ENCODE results near the gene MAP4K3.

Gene MAP4K3

DNA sequence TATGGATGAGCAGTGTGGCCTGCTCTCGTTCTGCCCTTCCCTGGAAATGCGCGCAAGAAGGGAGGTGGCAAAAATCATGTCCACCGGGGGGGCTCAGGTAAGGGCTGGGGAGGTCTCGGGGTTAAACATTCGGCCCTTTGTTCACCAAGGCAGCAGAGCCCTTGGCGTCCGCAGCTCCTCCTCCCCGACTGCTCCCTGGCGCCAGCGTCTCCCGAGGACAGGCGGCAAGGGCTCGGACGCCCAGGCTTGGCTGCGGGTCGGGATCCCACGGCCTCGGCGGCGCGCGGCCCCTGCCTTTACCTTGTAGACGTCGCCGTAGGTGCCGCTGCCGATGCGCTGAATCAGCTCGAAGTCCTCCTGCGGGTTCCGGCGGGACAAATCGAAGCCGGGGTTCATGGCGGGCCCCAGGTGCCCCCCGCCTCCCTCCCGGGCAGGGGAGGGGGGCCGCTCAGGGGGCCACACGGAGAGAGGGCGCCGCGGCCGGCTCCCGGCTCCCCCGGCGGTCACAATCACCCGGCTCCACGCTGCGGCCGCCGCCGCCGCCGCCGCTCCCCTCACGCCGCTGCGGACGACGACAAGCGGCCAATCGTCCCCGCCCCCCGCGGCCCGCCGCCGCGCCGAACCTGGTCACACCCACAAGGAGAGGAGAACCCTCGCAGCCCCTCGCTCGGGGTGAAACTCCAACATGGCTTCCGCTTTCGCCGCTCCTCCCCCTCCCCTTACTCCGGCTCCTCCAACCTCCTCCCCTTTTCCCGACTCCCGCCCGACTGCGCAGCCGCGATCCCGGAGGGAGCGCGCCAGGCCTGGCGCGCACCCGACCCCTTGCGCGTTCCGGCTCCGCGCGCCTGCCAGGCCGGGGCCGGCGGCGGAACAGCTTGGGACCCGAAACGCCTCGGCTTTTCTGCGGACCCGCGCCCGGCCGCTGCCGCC lies at the start of gene MAP4K3:
Gene MAP4K3 (minus strand): TSS at position 694 of the 930 bp plus-strand sequence. CDS start 298 bp downstream, at position 396.
- peak; percentile 94 for DNase-seq

DNA sequence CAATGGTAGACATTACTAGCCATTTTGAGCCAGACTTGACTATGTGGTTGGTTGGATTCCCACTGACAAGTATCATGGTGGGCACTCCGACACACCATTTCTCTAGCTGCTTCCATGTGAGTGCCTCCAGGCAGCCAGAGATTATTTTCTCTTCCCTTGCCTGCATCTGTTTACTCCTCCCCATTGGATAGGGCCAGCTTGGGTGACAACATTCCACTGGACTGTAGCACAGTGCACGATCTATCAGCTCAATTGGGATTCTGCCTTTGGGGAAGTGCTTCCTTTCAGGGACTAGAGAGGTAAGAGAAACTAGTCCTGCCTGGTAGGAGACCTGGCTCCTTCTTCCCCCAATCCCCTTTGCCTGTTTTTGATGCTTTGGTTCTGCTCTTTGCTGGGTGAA lies 49.0 kb upstream of the MAP4K3 start:
- DNase-seq, result no peak

DNA sequence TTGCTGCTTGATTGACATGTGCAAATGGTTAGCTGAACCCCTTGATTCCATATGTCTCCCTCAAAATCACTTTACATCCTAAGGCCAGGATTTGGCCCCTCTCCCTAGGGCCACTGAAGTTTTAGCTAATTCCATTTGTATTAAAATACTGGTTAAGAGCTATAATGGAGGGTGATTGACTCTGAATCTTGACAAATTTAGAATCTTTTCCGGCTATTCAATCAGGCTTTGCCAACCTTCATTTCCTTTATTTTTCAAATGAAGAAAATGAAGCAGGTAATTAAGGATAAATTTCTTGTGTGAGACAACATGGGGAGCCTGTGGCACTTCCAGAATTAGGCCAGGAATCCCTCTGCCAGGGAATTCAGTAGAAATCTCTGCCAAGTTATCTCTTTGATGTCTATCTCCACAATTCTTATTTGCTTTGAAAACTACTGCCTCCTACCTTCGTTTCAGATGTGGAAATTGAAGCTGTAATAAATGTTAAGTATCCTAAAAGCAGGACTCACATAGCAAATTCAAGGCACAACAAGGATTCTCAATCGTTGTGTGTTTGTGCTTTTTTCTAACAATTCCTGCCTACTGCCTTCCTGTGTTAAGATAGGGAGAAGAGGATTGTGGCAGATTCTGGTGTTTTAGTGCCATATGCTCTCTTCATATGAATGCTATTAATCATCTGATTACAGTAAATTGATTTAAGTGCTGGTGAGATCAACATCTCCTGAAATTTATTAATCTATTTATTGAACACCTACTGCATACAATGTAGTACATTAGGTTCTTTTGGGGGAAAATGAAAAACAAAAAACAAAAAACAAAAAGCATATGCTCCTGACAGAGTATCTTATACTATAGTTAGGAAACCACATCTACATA lies 47.8 kb upstream of the MAP4K3 start:
- no peak for DNase-seq

DNA sequence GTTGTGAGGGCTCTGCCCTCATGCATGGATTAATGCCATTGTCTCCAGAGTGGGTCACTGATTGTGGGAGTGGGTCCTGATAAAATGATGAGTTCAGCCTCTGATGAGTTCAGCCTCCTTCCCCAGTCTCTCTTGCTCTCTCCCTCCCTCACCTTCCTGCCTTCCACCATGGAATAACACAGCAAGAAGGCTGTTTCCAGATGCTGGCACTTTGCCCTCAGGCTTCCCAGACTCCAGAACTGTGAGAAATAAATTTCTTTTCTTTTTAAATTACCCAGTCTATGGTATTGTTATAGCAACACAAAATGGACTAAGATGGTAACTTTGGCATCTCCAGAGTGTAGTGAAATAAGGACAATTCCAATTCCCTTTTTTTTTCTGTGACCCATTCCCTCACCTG lies 47.1 kb upstream of the MAP4K3 start:
- DNase-seq, result no peak

DNA sequence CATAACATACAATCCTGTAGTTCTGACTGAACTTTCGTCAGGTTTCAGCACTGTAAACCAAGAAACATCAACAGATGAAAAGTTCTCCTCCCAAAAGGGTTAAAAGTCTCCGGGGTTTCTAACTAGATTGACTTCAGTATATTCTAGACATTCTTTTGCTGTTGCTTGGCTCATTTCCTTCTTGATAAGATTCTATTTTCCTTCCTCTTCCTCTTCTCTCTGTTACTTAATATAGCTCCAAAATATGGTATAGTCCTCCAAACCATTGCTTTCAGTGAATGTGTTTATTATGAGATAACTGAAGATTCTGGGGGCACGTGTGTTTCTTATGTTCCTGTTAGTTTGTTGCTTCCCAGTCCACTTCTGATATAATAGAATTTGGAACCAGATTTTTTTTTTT lies 46.4 kb upstream of the MAP4K3 start:
- DNase-seq, result no peak

DNA sequence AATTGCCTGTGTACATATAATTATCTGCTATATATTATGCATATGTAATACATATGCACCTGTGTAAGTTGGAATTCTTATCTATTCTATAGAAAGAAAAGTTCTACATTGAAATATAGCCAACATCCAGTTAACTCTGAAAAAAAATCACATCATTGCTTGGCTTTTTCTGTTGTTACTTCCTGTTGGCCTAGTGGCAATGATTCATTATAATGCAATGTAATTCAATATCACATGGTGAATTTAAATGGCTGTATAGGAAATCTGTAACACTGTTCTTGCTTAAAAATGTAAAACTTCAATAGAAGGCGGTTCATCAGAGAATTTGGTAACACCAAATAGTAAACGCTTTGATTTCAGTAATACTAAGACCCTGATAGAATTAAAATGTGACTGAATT lies 44.5 kb upstream of the MAP4K3 start:
- DNase-seq, result peak; percentile 61

DNA sequence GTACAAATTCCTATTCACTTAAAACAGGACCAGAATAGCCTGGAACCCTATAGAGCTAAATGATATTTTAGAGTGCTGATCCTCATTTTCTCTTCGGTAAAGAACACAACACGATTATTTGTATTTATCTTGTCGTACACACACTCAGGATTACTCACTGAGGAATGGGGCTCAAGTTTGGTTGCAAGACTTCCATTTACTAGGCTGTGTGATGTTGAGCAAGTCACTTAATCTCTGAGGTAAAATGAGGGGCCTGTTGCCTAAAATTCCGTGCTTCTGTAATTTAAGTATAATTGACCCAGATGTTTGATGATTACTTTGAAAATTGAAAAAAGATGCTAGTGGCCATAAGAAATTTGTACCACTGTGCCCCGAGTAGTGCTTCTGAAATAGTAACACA lies 42.6 kb upstream of the MAP4K3 start:
- no peak for DNase-seq

DNA sequence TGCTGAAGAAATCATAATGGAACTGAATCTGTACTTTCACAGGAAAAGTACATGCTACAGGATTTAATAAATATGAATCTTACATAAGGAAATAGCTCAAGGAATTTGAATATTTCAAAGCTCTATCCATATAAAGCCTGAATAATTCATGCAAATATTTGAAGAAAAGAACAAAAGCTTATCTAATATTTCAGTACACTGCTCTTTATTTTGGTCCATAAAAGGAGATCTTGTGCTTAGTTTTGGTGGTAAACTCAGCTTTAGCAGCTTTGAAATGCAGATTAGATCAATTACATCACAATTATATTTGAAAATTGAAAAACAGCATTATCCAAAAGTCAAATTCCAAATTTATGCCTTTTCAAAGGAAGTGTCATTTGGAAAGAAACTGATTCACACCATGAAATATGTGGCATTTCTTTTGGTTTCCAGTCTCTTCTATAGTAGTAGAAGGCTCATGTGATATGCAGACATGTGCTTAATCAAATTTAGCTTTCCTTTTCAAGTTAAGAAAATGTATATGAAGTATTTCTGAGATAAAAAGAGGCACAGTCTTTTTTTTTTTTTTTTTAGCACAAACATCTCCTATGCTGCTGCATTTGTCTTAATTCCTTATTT lies 42.1 kb upstream of the MAP4K3 start:
- no peak for DNase-seq

DNA sequence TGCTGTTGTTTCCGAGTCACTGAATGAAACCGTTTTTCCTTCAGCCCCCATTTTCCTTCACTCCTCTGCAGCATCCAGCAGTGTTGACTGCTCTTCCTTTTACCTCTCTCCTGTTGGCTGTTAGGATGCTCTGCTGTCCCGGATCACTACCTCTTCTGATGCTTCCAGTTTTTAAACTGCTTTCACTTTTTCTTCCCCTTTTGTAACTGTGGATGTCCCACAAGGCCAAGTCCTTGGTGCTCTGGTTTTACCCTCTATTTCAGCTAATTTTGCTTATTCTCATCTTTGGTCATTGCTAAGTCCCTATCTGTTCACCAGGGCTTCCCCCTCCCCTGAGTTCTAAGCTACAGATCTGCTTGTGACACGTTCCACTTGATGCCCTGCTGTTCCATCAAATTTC lies 39.4 kb upstream of the MAP4K3 start:
- no peak for DNase-seq

DNA sequence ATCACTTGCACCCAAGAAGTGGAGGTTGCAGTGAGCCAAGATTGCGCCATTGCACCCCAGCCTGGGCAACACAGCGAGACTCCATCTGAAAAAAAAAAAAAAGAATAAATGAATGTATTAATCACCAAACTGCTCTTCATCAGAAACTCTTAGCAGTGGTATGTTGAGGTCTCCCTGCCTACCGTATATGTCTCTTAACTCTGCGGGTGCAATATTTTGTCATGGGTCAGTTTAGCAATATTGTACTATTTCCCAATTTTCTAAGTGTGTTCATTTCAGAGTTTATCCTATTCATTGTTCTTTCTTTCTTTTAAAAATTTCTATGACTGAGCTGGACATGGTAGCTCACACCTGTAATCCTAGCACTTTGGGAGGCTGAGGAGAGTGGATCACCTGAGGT lies 37.9 kb upstream of the MAP4K3 start:
- DNase-seq, result no peak

DNA sequence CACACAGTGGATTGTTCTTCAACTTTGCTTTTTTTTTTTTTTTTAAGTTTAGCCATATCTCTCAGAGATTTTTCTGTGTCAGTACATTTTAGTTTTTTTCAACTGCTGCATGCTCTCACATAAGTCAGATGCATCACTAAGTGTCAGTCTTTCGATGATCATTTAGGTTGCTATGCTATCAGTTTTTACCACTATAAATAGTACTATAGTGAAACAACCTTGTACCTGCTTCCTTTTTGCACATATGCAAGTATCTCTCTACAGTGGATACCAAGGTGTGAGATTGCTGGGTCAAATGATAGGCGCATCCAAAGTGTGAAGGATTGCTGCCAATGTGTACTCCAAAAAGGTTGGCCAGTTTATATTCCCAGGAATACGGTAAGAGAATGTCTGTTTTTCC lies 33.5 kb upstream of the MAP4K3 start:
- no peak for DNase-seq

DNA sequence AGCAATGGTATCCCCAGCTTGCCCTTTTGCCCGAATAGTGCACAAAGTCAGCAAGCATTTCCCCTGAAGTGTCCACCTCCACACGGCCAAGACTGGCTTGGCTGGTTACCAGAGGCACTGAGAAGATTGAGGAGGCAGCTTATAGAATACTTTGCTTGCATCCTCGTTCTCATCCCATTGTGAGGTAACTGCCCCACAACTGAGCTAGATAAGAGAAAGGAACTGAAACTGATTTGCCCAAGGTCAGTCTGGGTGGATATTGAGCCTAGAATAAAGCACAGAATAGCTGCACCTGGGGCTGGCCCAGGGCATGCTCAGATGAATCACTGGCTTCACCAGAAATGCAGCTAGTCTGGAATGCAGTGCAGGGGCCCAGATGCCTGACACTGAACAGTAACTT lies 32.7 kb upstream of the MAP4K3 start:
- DNase-seq, result peak; percentile 27

DNA sequence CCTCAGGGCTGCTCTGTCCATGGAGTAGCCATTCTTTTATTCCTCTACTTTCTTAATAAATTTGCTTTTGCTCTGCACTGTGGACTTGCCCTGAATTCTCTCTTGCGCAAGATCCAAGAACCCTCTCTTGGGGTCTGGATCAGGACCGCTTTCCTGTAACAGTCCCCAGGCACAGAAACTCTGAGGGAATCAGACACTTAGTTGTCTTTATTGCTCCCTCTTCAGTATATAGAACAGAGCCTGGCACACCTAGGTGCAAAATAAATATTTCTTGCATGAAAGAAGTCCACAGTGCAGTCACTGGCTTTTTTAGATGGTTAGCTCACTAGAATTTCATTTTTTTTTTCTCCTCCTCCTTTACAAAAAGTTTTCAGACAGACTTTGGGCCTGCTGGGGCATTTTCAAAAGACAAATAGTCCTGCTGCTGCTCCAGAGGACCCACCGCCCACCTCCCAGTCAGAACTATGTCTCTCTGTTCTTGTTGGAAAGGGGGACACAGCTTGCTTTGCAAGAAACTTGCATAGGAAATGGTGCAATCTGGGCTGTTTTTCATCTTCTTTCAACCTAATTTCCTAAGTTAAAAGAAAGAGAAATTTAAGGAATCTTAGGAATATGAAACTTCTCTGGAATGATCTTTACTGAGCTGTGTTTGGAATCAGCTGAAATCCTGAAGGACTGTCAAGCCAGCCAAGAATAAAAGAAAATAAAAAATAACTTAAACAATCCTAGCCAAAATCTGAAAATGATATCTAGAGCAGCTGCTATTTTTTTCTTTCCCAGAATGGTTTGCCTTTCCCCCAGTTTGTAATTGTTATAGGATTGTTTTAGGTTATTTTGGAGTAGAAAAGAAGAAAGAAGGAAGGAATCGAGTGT lies 31.7 kb upstream of the MAP4K3 start:
- DNase-seq, result no peak

DNA sequence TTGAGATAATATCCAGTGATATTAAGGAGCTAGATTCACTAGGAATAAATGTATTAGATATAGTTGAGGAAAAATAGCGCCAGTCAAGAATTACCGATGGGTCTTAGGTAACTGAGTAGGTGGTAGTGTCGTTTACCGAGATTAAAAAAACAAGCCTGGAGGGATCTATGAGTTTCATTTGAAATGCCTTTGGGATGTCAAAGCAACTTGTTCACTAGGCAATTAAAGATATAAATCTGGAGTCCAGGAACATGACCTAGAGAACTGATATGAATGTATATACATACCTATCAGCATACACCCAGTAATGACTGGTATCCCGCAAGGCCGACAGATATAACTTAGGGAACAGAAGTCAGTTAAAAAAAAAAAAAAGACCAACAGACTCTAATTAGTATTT lies 29.2 kb upstream of the MAP4K3 start:
- DNase-seq, result no peak

DNA sequence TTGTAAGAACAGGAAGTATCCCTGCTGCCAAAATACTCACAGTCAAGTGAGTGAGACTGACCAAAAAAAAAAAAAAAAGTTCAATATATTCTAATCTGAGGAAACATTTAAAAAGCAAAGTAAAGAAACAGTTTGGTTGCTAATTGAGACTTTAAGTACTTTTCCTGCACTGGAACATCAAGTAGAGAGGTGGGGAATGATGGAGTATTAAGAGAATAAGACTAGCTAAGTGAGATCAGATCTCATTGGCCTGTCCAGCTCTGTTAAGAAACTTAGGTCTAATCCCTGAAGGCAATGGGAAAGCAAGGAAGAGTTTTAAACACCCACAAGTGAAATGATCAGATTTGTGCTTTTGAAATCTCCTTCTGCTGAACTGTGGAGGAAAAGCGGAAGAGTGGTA lies 27.8 kb upstream of the MAP4K3 start:
- no peak for DNase-seq

DNA sequence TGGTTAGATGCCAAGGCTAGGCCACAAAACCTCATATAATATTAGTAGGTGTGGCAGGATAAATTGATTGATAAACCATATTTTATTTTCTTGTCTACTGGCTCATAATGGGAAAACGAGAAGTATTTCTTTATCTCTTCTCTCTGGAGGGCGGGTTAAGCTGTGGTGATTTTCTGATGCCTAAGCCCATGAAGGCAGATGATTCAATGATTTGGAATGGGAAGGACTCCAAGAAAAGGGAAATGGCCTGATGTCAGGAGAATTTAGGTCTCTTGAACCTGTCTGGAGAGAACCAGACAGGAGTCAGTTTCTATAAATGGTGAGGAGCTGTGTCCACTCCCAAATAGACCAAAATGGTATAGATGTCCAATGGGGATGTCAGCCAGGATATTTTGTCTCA lies 18.7 kb upstream of the MAP4K3 start:
- no peak for DNase-seq

DNA sequence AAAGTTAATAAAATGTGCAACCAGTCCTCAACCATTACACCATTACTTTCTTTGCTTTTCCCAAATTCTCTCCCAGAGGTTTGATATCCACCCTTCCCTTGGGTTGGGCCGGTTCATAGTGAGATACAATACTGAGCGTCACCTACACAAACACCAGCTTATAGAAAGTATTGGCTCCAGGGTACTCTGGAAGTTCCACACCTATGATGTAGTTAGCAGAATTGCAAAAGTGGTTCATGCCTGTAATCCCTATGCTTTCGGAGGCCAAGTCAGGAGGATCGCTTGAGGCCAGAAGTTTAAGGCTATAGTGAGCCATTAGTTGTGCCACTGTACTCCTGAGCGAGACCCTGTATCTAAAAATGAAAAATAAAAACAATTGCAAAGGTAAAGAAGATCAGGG lies 15.3 kb upstream of the MAP4K3 start:
- DNase-seq, result no peak

DNA sequence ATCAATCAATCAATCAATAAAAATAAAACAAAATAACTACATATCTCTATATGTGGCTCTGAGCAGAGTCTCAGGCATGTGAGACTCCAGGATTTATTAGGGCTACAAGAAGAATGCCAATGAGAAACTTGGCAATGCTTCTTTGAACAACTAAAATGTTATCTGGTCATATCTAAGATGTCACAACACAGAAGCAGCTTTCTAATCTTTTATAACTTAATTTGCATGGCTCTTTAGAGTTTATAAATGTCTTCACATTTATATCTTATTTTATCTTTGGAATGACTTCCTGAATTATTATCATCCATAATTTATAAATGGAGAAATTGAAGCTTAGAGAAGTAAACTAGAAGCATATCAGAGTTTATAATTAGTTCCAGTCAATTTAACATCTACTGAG lies 14.9 kb upstream of the MAP4K3 start:
- DNase-seq, result no peak

DNA sequence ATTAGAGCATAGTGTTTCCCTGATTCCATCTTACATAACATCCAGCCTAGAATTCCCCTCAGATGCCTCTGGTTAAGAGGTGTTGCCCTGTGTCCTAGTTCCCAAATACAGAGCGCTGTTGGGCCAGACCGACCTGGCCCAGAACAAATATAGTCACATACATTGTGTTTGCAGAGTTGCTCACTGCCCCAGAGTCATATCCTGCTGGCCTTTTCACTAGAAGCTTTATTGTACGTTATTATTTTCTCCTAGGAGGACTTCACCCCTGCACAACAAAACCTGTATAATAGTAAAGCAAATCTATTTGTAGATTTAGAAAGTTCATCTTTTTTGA lies 11.1 kb upstream of the MAP4K3 start:
- DNase-seq, result no peak

DNA sequence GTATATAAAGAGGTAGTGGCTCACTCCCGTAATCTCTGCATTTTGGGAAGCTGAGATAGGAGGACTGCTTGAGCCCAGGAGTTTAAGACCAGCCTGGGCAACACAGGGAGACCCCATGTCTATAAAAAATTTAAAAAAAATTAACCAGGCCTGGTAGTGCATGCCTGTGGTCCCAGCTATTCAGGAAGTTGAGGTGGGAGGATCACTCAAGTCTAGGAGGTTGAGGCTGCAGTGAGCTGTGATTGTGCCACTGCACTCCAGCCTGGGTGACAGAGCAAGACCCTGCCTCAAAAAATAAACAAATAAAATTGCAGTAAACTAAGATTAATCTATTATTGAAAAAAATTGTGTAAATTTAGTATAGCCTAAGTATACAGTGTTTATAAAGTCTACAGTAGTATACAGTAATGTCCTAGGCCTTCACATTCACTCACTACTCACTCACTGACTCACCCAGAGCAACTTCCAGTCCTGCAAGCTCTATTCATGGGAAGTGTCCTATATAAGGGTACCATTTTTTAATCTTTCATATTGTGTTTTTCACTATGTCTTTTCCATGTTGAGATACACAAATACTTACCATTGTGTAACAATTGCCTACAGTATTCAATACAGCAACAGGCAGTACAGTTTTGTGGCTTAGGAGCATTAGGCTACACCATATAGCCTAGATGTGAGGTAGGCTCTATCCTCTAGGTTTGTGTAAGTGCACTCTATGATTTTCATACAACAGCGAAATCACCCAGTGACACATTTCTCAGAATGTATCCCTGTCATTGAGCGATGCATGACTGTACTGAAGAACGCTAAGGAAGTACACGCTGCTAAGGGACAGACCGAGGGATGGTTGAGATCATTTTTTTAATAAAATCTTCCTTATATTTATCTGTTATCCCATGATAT lies 10.4 kb upstream of the MAP4K3 start:
- DNase-seq, result no peak

DNA sequence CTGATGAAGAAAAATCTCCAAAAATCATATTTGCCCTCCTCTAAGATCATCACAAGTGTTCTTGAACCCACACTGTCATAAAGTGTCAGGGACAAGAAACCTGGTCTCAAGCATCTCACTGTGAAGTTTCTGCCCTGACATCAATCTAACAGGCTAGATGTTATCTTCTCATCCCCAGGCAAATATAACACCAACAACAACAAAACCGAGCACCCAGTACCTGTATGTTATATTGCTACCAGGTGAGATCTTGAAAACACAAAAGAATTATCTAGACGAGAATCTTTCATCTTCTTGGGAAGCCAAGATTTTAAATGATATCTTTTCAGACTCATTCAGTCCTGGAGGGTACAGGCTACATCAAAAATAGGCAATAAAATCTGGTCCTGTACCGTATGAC lies 8.8 kb upstream of the MAP4K3 start:
- no peak for DNase-seq

DNA sequence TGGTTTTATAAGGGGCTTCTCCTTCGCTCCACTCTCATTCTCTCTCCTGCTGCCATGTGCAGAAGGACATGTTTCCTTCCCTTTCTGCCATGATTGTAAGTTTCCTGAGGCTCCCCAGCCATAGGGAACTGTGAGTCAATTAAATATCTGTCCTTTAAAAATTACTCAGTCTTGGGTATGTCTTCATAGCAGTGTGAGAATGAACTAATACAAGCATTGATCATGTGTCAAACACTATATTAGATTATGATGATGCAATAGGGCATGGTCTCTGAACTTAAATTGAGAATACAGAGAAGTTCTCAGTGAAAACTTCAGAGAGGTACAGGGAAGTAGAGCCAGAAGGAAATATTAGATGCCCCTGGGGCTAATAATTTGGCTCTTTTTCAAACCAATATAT lies 5.9 kb upstream of the MAP4K3 start:
- no peak for DNase-seq
